Uterus (tissue), 2 donors: Measurements from ENCODE around the gene ZNF532.

Source experiments
- POLR2A ChIP-seq, 2 donors: fragments of 450-650 bp; IDR thresholded peaks; one replicate each; pipeline ENCODE4 v1.6.1; 2016; ENCODE audit warnings: antibody characterized with exemption in 2 of 2, mild to moderate bottlenecking in 1 of 2, moderate library complexity in 1 of 2
- TF ChIP-seq, protein P1 (sequence below), 4 experiments: fragments of 200-600 bp in 2 of 4; fragments of 450-650 bp in 2 of 4; sonication (generic) in 2 of 4; IDR thresholded peaks; one replicate each; pipeline ENCODE4 v1.5.1; 2016 to 2019; ENCODE audit warnings: antibody characterized with exemption in 4 of 4, mild to moderate bottlenecking in 2 of 4, moderate library complexity in 1 of 4

DNA sequence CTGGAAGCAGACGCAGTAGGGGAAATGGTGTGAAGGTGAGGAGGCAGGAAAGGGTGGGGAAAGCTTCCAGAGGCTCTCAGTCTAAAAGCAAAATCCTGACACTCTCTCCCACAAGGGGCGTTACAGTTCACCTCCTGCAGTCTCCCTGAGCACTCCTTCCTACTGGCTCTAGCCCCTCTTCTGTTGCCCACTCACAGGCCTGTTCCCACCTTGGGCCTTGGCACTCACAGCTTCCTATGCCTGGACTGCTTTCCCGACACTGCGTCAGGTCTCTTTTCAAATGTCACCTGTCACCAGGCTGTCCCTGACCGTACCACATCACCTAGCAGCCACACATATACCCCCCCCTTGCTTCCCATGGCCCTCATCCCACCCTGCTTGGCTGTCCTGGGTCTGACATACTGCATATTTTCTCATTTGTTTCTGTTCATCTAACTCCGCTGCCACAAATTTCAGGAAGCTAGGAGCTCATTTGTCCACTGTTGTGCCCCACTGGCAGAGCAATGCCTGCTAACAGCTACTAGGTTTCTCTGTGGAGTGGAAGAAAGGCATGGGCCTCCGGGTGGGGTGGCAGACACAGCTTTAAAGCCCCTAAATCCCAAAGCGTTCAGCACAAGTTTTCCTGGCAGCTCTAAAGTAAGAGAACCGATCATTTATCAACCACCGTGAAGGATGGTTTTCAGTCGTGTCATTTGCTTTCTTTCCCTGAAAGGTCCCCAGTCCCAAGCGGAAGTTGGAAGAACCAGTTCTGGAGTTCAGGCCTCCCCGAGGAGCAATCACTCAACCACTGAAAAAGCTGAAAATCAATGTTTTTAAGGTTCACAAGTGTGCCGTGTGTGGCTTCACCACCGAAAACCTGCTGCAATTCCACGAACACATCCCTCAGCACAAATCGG lies 118.8 kb downstream of the ZNF532 start:
- TF ChIP-seq, protein P1, sequence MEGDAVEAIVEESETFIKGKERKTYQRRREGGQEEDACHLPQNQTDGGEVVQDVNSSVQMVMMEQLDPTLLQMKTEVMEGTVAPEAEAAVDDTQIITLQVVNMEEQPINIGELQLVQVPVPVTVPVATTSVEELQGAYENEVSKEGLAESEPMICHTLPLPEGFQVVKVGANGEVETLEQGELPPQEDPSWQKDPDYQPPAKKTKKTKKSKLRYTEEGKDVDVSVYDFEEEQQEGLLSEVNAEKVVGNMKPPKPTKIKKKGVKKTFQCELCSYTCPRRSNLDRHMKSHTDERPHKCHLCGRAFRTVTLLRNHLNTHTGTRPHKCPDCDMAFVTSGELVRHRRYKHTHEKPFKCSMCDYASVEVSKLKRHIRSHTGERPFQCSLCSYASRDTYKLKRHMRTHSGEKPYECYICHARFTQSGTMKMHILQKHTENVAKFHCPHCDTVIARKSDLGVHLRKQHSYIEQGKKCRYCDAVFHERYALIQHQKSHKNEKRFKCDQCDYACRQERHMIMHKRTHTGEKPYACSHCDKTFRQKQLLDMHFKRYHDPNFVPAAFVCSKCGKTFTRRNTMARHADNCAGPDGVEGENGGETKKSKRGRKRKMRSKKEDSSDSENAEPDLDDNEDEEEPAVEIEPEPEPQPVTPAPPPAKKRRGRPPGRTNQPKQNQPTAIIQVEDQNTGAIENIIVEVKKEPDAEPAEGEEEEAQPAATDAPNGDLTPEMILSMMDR (IDR thresholded peaks at IDR 0.05) = no peak
- TF ChIP-seq POLR2A (IDR thresholded peaks at IDR 0.05) = no peak
